NCI-H82 (cell line): ENCODE measurements around the gene EIF4E.
A peak's percentile ranks its signal among the peaks of the same experiment; 100 is the strongest.
"Not testable (repeated sequence)": the region's sequence is repeated elsewhere in the genome, so short reads cannot be mapped to it uniquely, and the experiment has no call there.

Experiments used
- DNase-seq: peaks from one replicate; lab custom pipeline; 2025; lab: John Stamatoyannopoulos, UW

The EIF4E gene

DNA sequence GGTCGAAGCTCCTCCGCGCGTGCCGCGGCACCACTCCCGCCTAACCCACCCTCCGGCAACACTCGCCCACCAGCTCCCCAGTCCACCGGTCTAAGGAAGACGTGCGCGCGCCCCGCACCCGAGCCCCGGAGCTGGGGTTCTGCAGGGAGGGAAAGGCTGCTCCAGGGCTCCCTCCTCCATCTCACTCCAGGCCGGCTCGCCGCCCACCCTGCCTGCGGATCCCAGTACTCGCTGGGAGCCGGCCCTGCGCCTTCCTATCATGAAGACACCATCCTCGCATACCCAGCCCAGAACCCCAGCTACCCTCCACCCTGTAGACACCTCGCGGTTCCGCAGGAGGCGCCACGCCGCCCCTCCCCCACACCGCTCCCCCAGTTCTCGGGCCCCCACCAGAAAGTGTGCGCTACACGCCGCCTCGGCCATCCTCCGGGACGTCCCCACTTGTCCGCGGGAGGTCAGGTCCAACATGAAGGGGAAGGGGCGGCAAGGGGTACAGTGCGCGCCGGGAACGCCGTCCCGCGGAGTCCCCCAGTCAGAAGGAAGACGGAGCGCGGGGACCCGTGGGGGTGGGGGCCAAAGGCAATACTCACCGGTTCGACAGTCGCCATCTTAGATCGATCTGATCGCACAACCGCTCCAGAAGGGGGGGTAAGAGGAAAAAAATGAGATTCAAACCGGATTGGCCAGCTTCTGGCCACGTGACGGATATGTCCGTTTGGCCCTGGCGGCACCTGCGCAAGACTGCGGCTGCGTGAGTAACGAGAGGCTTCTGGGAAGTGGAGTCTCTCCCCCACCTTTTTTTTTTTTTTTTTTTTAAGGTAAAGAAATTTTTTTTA is at the start of gene EIF4E:
EIF4E (minus strand) TSS at position 629 of the 836 bp plus-strand sequence; CDS start at position 608, 21 bp downstream.
- peak; percentile 98 for DNase-seq

DNA sequence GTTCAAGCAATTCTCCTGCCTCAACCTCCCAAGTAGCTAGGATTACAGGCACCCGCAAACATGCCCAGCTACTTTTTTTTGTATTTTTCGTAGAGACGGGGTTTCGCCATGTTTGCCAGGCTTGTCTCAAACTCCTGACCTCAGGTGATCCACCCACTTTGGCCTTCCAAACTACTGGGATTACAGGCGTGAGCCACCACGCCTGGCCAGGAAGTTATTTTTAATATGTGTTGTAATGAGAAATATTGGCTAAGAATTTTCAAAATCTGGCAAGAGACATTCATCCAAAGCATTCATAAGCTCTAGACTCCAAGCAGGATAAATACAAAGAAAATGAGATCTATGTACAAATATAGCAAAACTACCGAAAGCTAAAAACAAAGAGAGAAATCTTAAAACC is 48.6 kb upstream of the EIF4E start:
- DNase-seq, result no peak

DNA sequence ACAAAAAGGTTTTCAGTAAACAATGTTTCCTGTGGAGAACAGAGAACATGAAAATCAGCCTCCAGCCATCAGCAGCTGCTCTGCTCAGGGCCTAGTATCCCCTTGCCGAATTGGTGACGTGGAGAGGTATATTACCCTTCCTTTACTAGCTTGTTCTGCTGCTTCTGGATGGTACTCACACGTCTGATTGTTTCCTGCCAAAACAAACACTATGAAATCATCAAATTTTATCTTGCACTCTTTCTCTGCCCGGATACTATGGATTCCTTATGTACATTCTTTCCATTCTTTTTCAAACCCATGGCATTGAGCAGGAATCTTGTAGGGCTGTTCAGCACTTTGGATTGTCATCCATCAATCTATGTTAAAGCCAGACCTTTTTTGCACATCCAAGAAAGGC is 47.8 kb upstream of the EIF4E start:
- no peak for DNase-seq

GRCh38 chr4:98969878-98970785 is 41.2 kb upstream of the EIF4E start:
- no peak for DNase-seq

DNA sequence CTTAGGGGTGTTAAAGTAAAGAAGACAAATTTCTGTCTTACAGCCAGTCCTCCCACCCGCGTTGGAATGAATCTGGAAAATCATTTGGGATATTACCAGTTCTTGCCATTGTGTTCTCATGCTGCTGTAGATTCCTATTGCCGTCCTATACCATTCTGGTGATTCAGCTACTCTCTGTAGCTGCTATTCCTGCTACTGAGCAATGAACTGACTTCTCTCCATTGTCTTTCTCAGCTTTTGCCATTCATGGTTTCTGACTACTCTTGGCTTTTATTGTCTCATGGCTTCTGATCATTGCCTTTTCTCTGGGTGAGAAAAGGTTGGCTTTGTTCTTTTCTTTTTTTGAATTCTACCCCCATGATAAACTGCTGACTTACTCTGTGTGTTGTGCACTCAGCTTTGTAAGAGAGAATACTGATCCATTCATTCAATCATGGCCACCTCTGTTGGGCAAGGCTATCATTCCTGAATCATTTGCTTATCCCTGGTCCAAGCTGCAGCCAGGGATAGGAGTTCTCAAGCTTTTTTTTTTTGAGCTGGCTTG is 38.9 kb upstream of the EIF4E start:
- DNase-seq, result no peak

DNA sequence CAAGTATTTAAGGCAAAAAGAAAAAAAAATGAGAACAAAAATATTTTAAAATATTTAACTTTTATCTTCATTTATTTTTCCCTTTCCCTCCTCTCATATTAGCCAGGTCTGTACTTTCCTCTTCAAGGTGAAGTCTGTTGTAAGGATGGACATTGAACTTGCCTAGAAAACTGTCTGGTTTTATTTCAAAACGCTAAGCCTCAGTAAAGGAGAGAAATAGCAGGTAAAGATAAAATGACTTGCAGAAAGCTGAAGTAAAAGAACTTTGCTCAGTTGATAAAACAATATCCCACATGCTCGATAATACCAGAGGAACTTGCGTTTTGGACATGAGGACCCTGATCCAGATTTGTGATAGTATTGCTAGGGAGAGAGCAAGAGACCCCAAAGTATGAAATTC is 38.0 kb upstream of the EIF4E start:
- no peak for DNase-seq

- DNase-seq, result no peak
These were observed 34.9 kb upstream of the EIF4E start for GRCh38 chr4:98963538-98964433.

DNA sequence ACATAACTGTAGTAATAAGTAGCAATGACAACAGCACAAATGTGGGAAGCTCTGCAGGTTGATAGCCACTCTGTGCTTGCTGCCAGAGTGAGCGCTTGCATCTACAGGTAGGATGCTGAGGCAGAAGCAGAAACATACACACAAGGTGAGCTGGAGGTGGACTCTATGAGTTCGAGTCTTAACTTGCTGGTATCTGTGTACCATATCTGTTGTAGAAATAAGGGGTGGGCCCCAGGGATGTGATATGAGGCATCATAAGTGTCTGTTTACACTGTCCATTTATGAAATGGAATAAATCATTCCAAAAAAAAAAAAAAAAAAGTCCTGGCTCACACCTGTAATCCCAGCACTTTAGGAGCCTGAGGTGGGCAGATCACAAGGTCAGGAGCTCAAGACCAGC is 32.8 kb upstream of the EIF4E start:
- DNase-seq, result no peak

GRCh38 chr4:98959411-98959810 is 30.5 kb upstream of the EIF4E start:
- DNase-seq, result no peak

DNA sequence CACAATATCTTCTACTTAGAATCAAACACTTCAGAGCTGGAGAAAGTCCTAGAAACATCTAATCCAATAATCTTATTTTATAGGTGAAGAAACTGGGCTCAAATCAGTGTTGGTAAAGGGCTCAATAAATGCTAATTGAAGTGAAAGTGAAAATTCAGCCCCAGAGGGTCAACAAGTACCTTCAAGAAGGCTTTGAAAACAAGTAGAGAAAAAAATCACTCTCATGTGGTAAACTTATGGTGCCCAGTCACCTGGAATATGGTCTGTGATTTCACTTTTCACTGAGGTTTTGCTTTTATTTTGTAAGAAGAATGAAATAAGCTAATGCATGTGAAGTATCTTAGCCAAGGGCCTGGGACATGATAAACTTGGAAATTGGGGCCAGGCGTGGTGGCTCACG is 29.1 kb upstream of the EIF4E start:
- DNase-seq, result no peak

GRCh38 chr4:98955229-98955628 is 26.3 kb upstream of the EIF4E start:
- DNase-seq, result no peak

GRCh38 chr4:98951710-98952109 is 22.8 kb upstream of the EIF4E start:
- no peak for DNase-seq

- no peak for DNase-seq
These were observed 22.0 kb upstream of the EIF4E start for GRCh38 chr4:98950925-98951324.

- DNase-seq, result no peak
These were observed 17.4 kb upstream of the EIF4E start for GRCh38 chr4:98946359-98946758.

GRCh38 chr4:98945297-98945850 is 16.4 kb upstream of the EIF4E start:
- DNase-seq, result no peak

DNA sequence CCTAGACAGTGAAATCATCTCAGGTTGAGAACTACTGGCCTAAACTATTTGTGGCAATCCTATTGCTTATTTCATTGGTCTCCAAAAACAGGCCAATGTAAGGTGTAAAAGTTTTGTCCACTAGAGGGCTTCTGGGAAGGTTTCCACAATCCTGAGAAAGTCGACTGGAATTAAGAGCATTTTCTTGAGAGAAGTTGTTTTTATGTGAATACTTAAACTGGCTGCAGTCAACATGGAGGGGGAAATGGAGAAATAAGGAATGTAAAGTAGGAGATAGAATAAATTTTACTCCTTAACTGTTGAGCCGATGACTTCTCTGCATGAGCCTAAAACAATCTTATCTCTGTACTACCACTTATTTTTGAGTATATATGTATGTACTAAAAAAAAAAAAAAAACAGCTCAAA is 11.0 kb upstream of the EIF4E start:
- DNase-seq, result peak; percentile 61

- DNase-seq, result no peak
These were observed 10.5 kb upstream of the EIF4E start for GRCh38 chr4:98939438-98939837.

DNA sequence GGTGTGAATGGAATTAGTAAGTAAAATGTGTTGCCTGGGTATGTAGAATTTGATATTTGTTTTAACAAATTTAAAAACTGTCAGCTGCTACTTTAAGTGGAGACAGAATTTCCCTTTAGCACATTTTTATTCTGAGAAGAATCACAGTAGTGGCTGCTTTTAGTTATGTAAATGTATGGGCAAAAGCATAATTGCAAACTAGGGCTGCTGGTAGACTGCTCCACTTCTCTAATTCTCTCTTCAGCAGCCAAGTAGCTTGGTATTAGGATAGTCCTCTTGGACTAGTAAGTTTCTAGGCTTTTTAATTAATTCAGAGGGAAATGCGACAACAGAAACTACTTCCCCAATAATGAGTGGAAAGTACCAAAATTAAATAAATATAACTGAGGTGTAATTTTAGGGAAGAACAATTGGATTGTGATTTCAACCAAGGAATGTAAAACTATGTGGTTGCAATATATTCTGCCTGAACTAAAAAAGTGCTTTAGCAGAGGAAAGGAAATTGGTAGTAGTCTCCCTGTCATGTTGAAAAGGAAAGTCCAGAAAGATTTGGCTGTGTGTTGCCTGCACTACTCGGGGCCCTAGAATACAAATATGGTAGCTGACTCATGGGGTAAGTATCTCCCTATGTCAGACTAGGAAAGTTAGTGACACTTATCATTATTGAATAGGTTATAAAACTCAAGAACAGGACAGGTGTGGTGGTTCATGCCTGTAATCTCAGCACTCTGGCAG is 9.2 kb upstream of the EIF4E start:
- no peak for DNase-seq

- no peak for DNase-seq
These were observed 6.7 kb upstream of the EIF4E start for GRCh38 chr4:98935633-98936032.

- DNase-seq, result not testable (repeated sequence)
These were observed 5.9 kb upstream of the EIF4E start for GRCh38 chr4:98934851-98935250.

DNA sequence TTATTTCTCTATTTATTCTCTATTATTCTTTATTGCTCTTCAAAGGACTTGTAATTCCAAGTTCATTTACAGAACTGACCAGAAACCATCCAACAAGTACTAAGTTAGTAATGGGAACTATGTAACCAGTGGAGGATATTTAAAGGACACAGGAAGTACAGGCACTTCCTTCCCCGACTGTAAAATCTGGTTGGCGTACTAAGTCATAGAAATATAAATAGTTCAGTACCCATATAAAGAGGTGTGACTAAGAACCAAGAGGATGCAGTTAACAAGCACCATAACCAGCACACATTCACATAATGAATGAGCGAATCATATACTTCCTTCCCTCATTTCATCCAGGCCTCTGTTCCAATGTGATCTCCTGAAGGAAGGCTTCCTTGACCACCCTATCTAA is 3.6 kb upstream of the EIF4E start:
- DNase-seq, result no peak
